Heart right ventricle (tissue), 16 donors: ENCODE data around the gene SEC14L2. TPM values are rescaled to one million over a fixed set of nuclear protein-coding genes. Genes with fewer than 3 reads are reported as not detected.

ENCODE experiments used
- ATAC-seq, 8 donors: fragments of 200-7000 bp; cut with Tn5 transposase; one replicate each; pipeline ENCODE4 v1.9.1; 2020; ENCODE audit warnings: mild to moderate bottlenecking in 8 of 8, moderate library complexity in 8 of 8, moderate number of reproducible peaks in 1 of 8
- DNase-seq, 2 donors: peaks; one replicate each; pipeline ENCODE4 v3.0.0-alpha.2; 2020
- H3K27ac ChIP-seq, 10 donors: fragments of 200-600 bp; sonication (generic) in 2 of 10; one replicate each; pipeline versions ENCODE4 v1.5.0 to v1.8.0; 2020 to 2022; ENCODE audit warnings: mild to moderate bottlenecking in 3 of 10
- H3K27me3 ChIP-seq, 7 donors: fragments of 200-600 bp; one replicate each; pipeline ENCODE4 v1.8.0; 2021 to 2022; ENCODE audit warnings: mild to moderate bottlenecking in 2 of 7
- H3K36me3 ChIP-seq, 9 donors: fragments of 200-600 bp; sonication (generic) in 1 of 9; one replicate each; pipeline versions ENCODE4 v1.5.0 to v1.8.0; 2020 to 2022; ENCODE audit warnings: mild to moderate bottlenecking in 2 of 9
- H3K4me1 ChIP-seq, 9 donors: fragments of 200-600 bp; sonication (generic) in 1 of 9; one replicate each; pipeline versions ENCODE4 v1.5.0 to v1.8.0; 2020 to 2022; ENCODE audit warnings: mild to moderate bottlenecking in 4 of 9
- H3K4me3 ChIP-seq, 10 donors: fragments of 200-600 bp; sonication (generic) in 2 of 10; one replicate each; pipeline versions ENCODE4 v1.5.0 to v1.8.0; 2020 to 2022; ENCODE audit warnings: mild to moderate bottlenecking in 7 of 10, moderate library complexity in 2 of 10
- H3K9me3 ChIP-seq, 11 donors: fragments of 200-600 bp in 10 of 11; sonication (generic) in 2 of 11; one replicate each; pipeline versions ENCODE4 v1.5.0 to v1.8.0; 2013 to 2022; ENCODE audit warnings: mild to moderate bottlenecking in 2 of 11, control low read depth in 1 of 11, moderate library complexity in 1 of 11
- CTCF ChIP-seq, 9 donors: fragments of 200-600 bp; sonication (generic) in 2 of 9; IDR thresholded peaks; one replicate each; pipeline versions ENCODE4 v1.5.0 to v1.8.0; 2021 to 2022; ENCODE audit warnings: antibody characterized with exemption in 9 of 9, mild to moderate bottlenecking in 5 of 9, moderate library complexity in 1 of 9
- WGBS, 2 donors: extraction: QIAGEN DNeasy Blood & Tissue Kit; methylation state at CpG; one replicate each; pipeline ENCODE4 v1.1.7; 2013; ENCODE audit warnings: inconsistent platforms in 1 of 2; 5-methylcytosine and 5-hydroxymethylcytosine counted together
- intact Hi-C, 10 donors: fragments of 100-400 bp; cut with DNase I; formaldehyde crosslinking; loops; one replicate each; pipeline versions ENCODE4 v1.11.1 to v1.14.2; 2022
- polyA plus RNA-seq, 2 donors: library from polyadenylated mRNA; stranded (reverse); fragments of 200-250 nt; gene quantifications; one replicate each; pipeline ENCODE4 v1.2.3, GENCODE V29; 2013
- total RNA-seq, 10 donors: library from RNA; stranded (reverse); fragmentation: NEBNext Ultra II Directional in 3 of 10; extraction: Animal tissue kit (Norgen Biotek cat#: 25700) in 3 of 10; gene quantifications; one replicate each; pipeline versions ENCODE4 v1.2.1 to v1.2.4, GENCODE V29; 2021 to 2023
- donor health status: Arrhythmogenic right ventricular cardiomyopathy.
- donor health status: ischemic (EF 13 %, LVEDD 7.1; RV severe dilation, severe dysfunction).
- donor health status: healthy with polysubstance abuse.
- donor health status: DM: no; HTN: yes; CAD: no.
- donor health status: DM: no; HTN: no; CAD: no.
- donor health status: ischemic (EF 25% LVEDD 6.9; RV normal size, moderate dysfunction).
- donor health status: ischemic (EF 25% LVEDD 5.7; RV mildly dilated, moderate dysfunction).
- donor health status: healthy.
- donor health status: DM: yes; HTN: yes; CAD: no.
- donor health status: Ischemic cardiomyopathy.
- donor health status: ischemic (EF 35%, LVEDD 5.7; RV mildly dilated, moderate dysfunction).
- donor health status: nonischemic (EF 11% LVEDD 7.7; RV severe dilation, severe dysfunction).
- donor health status: DM: yes; HTN: yes; CAD: no.
- donor health status: PGD.
- donor health status: ischemic (EF 29% LVEDD 5.4; RV normal size, mild dysfunction).
- donor health status: nonischemic (EF 23%, LVEDD 6.1; RV moderate dilation, normal function).

SEC14L2 gene
- total and polyA plus RNA-seq, 12 donors, result 0.21 to 7.6 (median 0.87) TPM

GRCh38 chr22:30413001-30413400, 16.2 kb downstream of the SEC14L2 start:
- no peaks in the 10 kb centered on the region for H3K27me3 ChIP-seq
- DNase-seq (no peak), ATAC-seq (no peak)
- H3K36me3 ChIP-seq, result peaks cover 0 to 87% (median 12%) of the 10 kb centered on the region in 9 donors
- TF ChIP-seq CTCF (IDR thresholded peaks at IDR 0.05), result no peak
- no peaks in the 10 kb centered on the region for H3K9me3 ChIP-seq
- intact Hi-C loops, result no loop called here
- no peaks in the 10 kb centered on the region for H3K4me1 ChIP-seq
- no peak overlapping the region for H3K4me3 ChIP-seq
- 89 to 95% methylated on average over 4 of the region's 4 CpGs for WGBS, 2 donors
- no peak overlapping the region for H3K27ac ChIP-seq

GRCh38 chr22:30413745-30414524, 17.1 kb downstream of the SEC14L2 start:
- intact Hi-C loops, result no loop called here
- ATAC-seq, result no peak
- Histone ChIP-seq H3K36me3 (peaks cover 0 to 87% (median 20%) of the 10 kb centered on the region in 9 donors), H3K4me1 (no peaks in the 10 kb centered on the region), H3K9me3 (no peaks in the 10 kb centered on the region), H3K27me3 (no peaks in the 10 kb centered on the region), H3K4me3 (no peak overlapping the region), H3K27ac (no peak overlapping the region)
- TF ChIP-seq CTCF (IDR thresholded peaks at IDR 0.05), result no peak
- WGBS, 2 donors, result 88 to 89% methylated on average over 5 of the region's 5 CpGs
- DNase-seq, result no peak

- ATAC-seq (no peak), DNase-seq (no peak)
- intact Hi-C loops, result no loop called here
- Histone ChIP-seq H3K27me3 (no peaks in the 10 kb centered on the region), H3K9me3 (no peaks in the 10 kb centered on the region), H3K4me1 (no peaks in the 10 kb centered on the region), H3K4me3 (no peak overlapping the region), H3K36me3 (peaks cover 0 to 87% (median 22%) of the 10 kb centered on the region in 9 donors), H3K27ac (no peak overlapping the region)
- 84 to 87% methylated on average over 4 of the region's 4 CpGs for WGBS, 2 donors
- no peak for TF ChIP-seq CTCF (IDR thresholded peaks at IDR 0.05)
Observed at GRCh38 chr22:30414525-30415047, 17.8 kb downstream of the SEC14L2 start.

- Histone ChIP-seq H3K4me1 (peaks cover 0 to 16% (median 0%) of the 10 kb centered on the region in 9 donors), H3K27ac (no peak overlapping the region), H3K36me3 (peaks cover 0 to 87% (median 22%) of the 10 kb centered on the region in 9 donors), H3K9me3 (no peaks in the 10 kb centered on the region), H3K27me3 (no peaks in the 10 kb centered on the region), H3K4me3 (no peak overlapping the region)
- no peak for TF ChIP-seq CTCF (IDR thresholded peaks at IDR 0.05)
- intact Hi-C loops, result no loop called here
- ATAC-seq (no peak), DNase-seq (no peak)
- 89 to 91% methylated on average over 2 of the region's 2 CpGs for WGBS, 2 donors
Observed at GRCh38 chr22:30416403-30416802, 19.6 kb downstream of the SEC14L2 start.
